Measurements from ENCODE around the gene RANGRF. TPM values are rescaled to one million over a fixed set of nuclear protein-coding genes. Genes with fewer than 3 reads are reported as not detected.

The RANGRF gene, protein sequence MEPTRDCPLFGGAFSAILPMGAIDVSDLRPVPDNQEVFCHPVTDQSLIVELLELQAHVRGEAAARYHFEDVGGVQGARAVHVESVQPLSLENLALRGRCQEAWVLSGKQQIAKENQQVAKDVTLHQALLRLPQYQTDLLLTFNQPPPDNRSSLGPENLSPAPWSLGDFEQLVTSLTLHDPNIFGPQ
- total RNA-seq (2022; extraction: Qiagen RNA extraction; ENCODE audit: low read depth), result 36.3 to 46.3 TPM (median 43.7 TPM) in 5 replicates

DNA sequence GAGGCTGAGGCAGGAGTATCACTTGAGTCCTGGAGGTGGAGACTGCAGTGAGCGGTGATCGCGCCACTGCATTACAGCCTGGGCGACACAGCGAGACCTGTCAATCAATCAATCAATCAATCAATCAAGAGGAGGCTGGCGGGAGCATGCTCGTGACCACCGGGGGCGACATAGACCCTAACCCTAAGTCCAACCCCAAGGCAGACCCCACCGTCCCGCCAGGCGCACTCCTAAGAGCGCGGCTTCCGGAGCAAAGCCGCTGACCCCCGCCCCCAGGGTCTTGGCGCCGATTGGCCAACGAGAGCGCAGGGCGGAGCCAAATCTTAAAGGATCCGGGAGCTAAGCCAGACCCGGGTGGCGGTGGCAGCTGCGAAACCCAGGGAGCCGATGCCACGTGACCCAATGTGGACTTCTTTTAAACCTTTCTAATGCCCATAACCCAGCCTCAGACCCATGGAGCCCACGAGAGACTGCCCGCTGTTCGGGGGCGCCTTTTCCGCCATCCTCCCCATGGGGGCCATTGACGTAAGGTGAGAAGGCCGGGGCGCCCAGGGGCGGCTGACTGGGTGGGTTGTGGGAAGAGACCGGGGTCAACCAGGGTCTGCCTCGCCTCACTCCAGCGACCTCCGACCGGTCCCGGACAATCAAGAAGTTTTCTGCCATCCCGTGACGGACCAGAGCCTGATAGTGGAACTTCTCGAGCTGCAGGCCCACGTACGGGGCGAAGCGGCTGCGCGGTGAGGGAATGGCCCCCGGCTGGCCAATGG, at the start of gene RANGRF:
TSS of gene RANGRF (plus strand) at position 335 of the 767 bp plus-strand sequence. CDS start at position 454, 119 bp downstream.

DNA sequence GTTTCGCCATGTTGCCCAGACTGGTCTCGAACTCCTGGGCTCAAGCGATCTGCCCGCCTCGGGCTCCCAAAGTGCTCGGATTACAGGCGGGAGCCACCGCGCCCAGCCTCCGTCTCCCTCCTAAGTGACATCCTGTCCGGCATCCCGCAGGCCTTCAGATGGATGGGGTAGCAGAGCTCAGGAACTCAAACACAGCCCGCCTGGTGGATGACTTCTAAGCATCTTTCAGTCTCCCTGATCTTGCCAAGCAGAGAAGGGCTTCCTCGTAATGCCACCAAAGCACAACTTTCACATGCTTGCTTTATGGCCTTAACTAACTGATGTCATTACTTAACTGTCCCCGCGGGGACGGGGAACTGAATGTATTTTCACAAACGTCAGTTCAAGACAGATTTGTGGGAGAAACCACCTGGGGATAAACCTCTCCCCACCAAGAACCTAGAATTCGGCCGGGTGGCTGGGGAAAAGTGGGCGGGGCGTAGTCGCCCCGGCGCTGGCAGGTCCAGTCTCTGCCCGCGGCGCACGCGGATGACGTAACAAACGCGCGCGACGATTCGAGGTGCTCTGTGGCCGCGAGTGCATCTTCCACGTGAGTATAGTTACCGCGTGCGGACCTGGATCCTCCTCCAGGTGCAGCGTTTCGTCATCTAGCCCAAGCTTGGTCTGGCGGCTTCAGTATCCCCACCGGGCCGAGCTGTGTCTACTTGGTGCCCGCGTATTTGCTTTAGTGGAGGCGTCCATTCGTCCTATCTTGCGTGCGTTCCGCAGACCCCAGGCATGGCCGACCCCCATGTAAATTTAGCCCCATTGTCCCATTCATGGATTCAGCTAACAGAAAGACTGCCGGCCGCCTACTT, 39.5 kb upstream of the RANGRF start, which contains the start of gene PFAS:
TSS of gene PFAS (plus strand) at position 539 of the 857 bp plus-strand sequence. CDS start 4,649 bp downstream, outside the sequence.

GRCh38 chr17:8339540-8339939, 51.1 kb downstream of the RANGRF start, which contains the start of gene ODF4:
ODF4 (plus strand) TSS chr17:8339840; CDS start chr17:8340052, 212 bp downstream.

Other genes starting within 250 kb of the RANGRF start
- gene ALOX15B, start 249.6 kb upstream of the RANGRF start, total RNA-seq (2022; extraction: Qiagen RNA extraction; ENCODE audit: low read depth), result 0.12 TPM in 1 of 5 replicates, not detected in the others
- gene ALOX12B, start 201.0 kb upstream of the RANGRF start, total RNA-seq (2022; extraction: Qiagen RNA extraction; ENCODE audit: low read depth), result 1.1 to 2.3 TPM (median 1.6 TPM) in 5 replicates
- gene ALOXE3, start 170.2 kb upstream of the RANGRF start, total RNA-seq (2022; extraction: Qiagen RNA extraction; ENCODE audit: low read depth), result 5.6 to 9.2 TPM (median 8.1 TPM) in 5 replicates
- gene HES7, start 164.6 kb upstream of the RANGRF start, total RNA-seq (2022; extraction: Qiagen RNA extraction; ENCODE audit: low read depth), result 1.1 to 5.5 TPM (median 4.0 TPM) in 5 replicates
- 26.4 to 39.3 TPM (median 37.0 TPM) in 5 replicates for gene PER1, start 136.3 kb upstream of the RANGRF start, total RNA-seq (2022; extraction: Qiagen RNA extraction; ENCODE audit: low read depth)
- gene VAMP2, start 125.7 kb upstream of the RANGRF start, total RNA-seq (2022; extraction: Qiagen RNA extraction; ENCODE audit: low read depth), result 27.1 to 33.9 TPM (median 29.7 TPM) in 5 replicates
- 15.1 to 23.5 TPM (median 21.6 TPM) in 5 replicates for gene TMEM107, start 112.3 kb upstream of the RANGRF start, total RNA-seq (2022; extraction: Qiagen RNA extraction; ENCODE audit: low read depth)
- 4.3 to 9.6 TPM (median 8.8 TPM) in 5 replicates for gene BORCS6, start 98.5 kb upstream of the RANGRF start, total RNA-seq (2022; extraction: Qiagen RNA extraction; ENCODE audit: low read depth)
- 144 to 164 TPM (median 152 TPM) in 5 replicates for gene AURKB, start 78.1 kb upstream of the RANGRF start, total RNA-seq (2022; extraction: Qiagen RNA extraction; ENCODE audit: low read depth)
- 13.3 to 21.2 TPM (median 15.6 TPM) in 5 replicates for gene CTC1, start 40.6 kb upstream of the RANGRF start, total RNA-seq (2022; extraction: Qiagen RNA extraction; ENCODE audit: low read depth)
- gene PFAS, start 39.4 kb upstream of the RANGRF start, total RNA-seq (2022; extraction: Qiagen RNA extraction; ENCODE audit: low read depth), result 25.9 to 60.8 TPM (median 51.2 TPM) in 5 replicates
- gene SLC25A35, start 6.7 kb downstream of the RANGRF start, total RNA-seq (2022; extraction: Qiagen RNA extraction; ENCODE audit: low read depth), result 5.3 to 9.0 TPM (median 7.2 TPM) in 5 replicates
- gene ARHGEF15, start 21.6 kb downstream of the RANGRF start, total RNA-seq (2022; extraction: Qiagen RNA extraction; ENCODE audit: low read depth), result not detected in 5 replicates
- gene ODF4, start 51.2 kb downstream of the RANGRF start, total RNA-seq (2022; extraction: Qiagen RNA extraction; ENCODE audit: low read depth), result not detected in 5 replicates
- 3,373 to 4,858 TPM (median 3,831 TPM) in 5 replicates for gene RPL26, start 94.5 kb downstream of the RANGRF start, total RNA-seq (2022; extraction: Qiagen RNA extraction; ENCODE audit: low read depth)
- not detected in 5 replicates for gene RNF222, start 109.2 kb downstream of the RANGRF start, total RNA-seq (2022; extraction: Qiagen RNA extraction; ENCODE audit: low read depth)
- gene NDEL1, start 147.2 kb downstream of the RANGRF start, total RNA-seq (2022; extraction: Qiagen RNA extraction; ENCODE audit: low read depth), result 56.2 to 70.7 TPM (median 64.4 TPM) in 5 replicates